ENCODE data around the gene CDRT4.
A peak's percentile ranks its signal among the peaks of the same experiment; 100 is the strongest.

GRCh38 chr17:15456972-15457722 lies 10.3 kb downstream of the CDRT4 start:
- no peak for TF ChIP-seq EZH2 (IDR thresholded peaks at IDR 0.05; ENCODE audit: borderline replicate concordance, low read depth, low read length, severe bottlenecking)
- TF ChIP-seq, protein P1, sequence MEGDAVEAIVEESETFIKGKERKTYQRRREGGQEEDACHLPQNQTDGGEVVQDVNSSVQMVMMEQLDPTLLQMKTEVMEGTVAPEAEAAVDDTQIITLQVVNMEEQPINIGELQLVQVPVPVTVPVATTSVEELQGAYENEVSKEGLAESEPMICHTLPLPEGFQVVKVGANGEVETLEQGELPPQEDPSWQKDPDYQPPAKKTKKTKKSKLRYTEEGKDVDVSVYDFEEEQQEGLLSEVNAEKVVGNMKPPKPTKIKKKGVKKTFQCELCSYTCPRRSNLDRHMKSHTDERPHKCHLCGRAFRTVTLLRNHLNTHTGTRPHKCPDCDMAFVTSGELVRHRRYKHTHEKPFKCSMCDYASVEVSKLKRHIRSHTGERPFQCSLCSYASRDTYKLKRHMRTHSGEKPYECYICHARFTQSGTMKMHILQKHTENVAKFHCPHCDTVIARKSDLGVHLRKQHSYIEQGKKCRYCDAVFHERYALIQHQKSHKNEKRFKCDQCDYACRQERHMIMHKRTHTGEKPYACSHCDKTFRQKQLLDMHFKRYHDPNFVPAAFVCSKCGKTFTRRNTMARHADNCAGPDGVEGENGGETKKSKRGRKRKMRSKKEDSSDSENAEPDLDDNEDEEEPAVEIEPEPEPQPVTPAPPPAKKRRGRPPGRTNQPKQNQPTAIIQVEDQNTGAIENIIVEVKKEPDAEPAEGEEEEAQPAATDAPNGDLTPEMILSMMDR (IDR thresholded peaks at IDR 0.05; ENCODE audit: borderline replicate concordance, extremely low read depth, low read length, poor library complexity, severe bottlenecking): peak; percentile 50

Data from DND-41 (cell line).